Measurements from ENCODE around the gene TMEM40.

- TF ChIP-seq CTCF (IDR thresholded peaks at IDR 0.05), result no peak
- no peak for TF ChIP-seq EZH2 (IDR thresholded peaks at IDR 0.05; ENCODE audit: borderline replicate concordance, insufficient read depth, low read depth, low read length, poor library complexity, severe bottlenecking)
These were observed 856 bp downstream of the TMEM40 start for GRCh38 chr3:12758025-12758781.

All from B cell (primary cell).